ENCODE results near the gene VOPP1.

DNA sequence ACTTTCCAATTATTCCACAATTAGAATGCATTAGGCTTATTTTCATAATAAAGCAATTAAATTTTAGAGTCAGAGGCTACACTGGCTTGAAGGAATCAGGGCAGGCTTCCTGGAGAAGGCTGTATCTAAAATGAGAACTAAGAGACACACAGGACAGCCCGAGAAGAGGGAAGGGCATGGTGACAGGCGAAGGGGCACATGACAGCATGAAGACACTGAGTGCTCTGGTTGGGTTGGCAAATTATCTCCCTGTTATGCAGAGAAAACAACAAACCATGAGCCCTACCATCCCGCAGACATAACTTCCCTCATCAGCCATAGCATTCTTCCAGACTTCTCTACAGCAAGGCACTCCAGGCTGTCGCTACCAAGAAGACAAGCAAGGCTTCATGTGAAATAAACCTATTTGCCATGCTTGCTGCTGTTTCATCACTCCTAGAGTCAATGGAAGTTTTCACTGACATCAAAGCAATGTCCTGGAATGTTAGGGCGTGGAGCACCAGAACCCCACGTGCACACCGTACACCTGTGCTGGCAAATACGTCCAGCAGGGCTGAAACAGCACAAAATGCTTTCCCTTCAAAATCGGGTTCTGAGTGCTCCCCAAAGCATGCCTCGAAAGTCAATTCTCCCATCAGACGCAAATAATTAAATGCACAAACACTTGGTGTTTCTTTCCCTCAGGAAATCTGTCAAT lies 21.3 kb downstream of the VOPP1 start:
- TF ChIP-seq, protein P1, sequence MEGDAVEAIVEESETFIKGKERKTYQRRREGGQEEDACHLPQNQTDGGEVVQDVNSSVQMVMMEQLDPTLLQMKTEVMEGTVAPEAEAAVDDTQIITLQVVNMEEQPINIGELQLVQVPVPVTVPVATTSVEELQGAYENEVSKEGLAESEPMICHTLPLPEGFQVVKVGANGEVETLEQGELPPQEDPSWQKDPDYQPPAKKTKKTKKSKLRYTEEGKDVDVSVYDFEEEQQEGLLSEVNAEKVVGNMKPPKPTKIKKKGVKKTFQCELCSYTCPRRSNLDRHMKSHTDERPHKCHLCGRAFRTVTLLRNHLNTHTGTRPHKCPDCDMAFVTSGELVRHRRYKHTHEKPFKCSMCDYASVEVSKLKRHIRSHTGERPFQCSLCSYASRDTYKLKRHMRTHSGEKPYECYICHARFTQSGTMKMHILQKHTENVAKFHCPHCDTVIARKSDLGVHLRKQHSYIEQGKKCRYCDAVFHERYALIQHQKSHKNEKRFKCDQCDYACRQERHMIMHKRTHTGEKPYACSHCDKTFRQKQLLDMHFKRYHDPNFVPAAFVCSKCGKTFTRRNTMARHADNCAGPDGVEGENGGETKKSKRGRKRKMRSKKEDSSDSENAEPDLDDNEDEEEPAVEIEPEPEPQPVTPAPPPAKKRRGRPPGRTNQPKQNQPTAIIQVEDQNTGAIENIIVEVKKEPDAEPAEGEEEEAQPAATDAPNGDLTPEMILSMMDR (IDR thresholded peaks at IDR 0.05): no peak
- TF ChIP-seq POLR2A (IDR thresholded peaks at IDR 0.05): no peak
